Fibroblast of lung (primary cell): ENCODE results near the gene PITRM1.

Experiments used
- EZH2 ChIP-seq: IDR thresholded peaks from 2 replicates; pipeline ENCODE4 v1.5.1; 2012; ENCODE audit warnings: low read length, control low read depth, mild to moderate bottlenecking; ENCODE audit errors: missing control alignments
- TF ChIP-seq, protein P1 (sequence below), 2 donors: IDR thresholded peaks in 1 of 2; conservative IDR thresholded peaks in 1 of 2; 1 replicate in 1 of 2; 2 replicates in 1 of 2; pipeline ENCODE4 v1.5.1; 2011 to 2012; ENCODE audit warnings: low read length in 2 of 2, control low read depth in 1 of 2, inconsistent platforms in 1 of 2, low read depth in 1 of 2, mild to moderate bottlenecking in 1 of 2

DNA sequence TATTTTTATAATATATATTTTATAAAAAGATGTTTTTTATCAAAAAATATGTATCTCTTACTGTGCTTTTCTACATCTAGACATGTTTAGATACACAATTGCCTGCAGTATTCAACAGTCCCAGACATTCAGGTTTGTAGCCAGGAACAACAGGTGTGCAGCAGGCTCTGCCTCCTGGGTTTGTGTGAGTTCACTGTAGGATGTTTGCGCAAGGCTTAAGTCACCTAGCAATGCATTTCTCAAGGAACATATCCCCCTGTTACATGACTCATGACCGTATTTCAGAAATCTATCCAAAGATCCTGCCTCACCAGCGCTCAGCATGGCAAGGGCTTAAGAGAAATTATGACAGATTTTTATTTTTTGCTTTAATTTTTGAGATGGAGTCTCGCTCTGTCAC lies 41.5 kb downstream of the PITRM1 start:
- TF ChIP-seq, protein P1, sequence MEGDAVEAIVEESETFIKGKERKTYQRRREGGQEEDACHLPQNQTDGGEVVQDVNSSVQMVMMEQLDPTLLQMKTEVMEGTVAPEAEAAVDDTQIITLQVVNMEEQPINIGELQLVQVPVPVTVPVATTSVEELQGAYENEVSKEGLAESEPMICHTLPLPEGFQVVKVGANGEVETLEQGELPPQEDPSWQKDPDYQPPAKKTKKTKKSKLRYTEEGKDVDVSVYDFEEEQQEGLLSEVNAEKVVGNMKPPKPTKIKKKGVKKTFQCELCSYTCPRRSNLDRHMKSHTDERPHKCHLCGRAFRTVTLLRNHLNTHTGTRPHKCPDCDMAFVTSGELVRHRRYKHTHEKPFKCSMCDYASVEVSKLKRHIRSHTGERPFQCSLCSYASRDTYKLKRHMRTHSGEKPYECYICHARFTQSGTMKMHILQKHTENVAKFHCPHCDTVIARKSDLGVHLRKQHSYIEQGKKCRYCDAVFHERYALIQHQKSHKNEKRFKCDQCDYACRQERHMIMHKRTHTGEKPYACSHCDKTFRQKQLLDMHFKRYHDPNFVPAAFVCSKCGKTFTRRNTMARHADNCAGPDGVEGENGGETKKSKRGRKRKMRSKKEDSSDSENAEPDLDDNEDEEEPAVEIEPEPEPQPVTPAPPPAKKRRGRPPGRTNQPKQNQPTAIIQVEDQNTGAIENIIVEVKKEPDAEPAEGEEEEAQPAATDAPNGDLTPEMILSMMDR (conservative IDR thresholded peaks at IDR 0.05 in 1 of 2, IDR thresholded peaks at IDR 0.05 in 1 of 2; ENCODE audit: low read depth in 1 of 2, low read length in 2 of 2) = no peak
- no peak for TF ChIP-seq EZH2
